Measurements from ENCODE around the gene GPBP1L1. TPM values are rescaled to one million over a fixed set of nuclear protein-coding genes. Genes with fewer than 3 reads are reported as not detected.

Gene GPBP1L1
- total and polyA plus RNA-seq, 10 donors: 36.3 to 174 (median 130) TPM

- intact Hi-C loops (cut with DNase I; ENCODE audit: low total_unique reads): no loop called here
- Histone ChIP-seq H3K27ac (peak overlapping the region in 6 of 8 donors; percentile 10 to 71 (median 36)), H3K36me3 (peaks cover 0 to 94% (median 42%) of the 10 kb centered on the region in 6 donors), H3K27me3 (replicated peaks in 1 of 7) (no peaks in the 10 kb centered on the region), H3K9me3 (no peaks in the 10 kb centered on the region), H3K4me3 (no peak overlapping the region), H3K4me1 (peaks cover 0 to 42% (median 24%) of the 10 kb centered on the region in 6 donors)
- TF ChIP-seq POLR2A (IDR thresholded peaks at IDR 0.05) (no peak), POLR2AphosphoS5 (IDR thresholded peaks at IDR 0.05) (peak in 1 of 3 donors; percentile 13)
- TF ChIP-seq, protein P1, sequence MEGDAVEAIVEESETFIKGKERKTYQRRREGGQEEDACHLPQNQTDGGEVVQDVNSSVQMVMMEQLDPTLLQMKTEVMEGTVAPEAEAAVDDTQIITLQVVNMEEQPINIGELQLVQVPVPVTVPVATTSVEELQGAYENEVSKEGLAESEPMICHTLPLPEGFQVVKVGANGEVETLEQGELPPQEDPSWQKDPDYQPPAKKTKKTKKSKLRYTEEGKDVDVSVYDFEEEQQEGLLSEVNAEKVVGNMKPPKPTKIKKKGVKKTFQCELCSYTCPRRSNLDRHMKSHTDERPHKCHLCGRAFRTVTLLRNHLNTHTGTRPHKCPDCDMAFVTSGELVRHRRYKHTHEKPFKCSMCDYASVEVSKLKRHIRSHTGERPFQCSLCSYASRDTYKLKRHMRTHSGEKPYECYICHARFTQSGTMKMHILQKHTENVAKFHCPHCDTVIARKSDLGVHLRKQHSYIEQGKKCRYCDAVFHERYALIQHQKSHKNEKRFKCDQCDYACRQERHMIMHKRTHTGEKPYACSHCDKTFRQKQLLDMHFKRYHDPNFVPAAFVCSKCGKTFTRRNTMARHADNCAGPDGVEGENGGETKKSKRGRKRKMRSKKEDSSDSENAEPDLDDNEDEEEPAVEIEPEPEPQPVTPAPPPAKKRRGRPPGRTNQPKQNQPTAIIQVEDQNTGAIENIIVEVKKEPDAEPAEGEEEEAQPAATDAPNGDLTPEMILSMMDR (IDR thresholded peaks at IDR 0.05 in 8 of 11, conservative IDR thresholded peaks at IDR 0.05 in 3 of 11): no peak
- DNase-seq: no peak
- WGBS, 5 donors: 81 to 89% (median 86%) methylated on average over 9 of the region's 9 CpGs
Observed at GRCh38 chr1:45647248-45648021, 38.9 kb downstream of the GPBP1L1 start.

GRCh38 chr1:45644661-45645060, 41.7 kb downstream of the GPBP1L1 start:
- no peak for TF ChIP-seq POLR2AphosphoS5 (IDR thresholded peaks at IDR 0.05)
- TF ChIP-seq, protein P1 (IDR thresholded peaks at IDR 0.05 in 8 of 11, conservative IDR thresholded peaks at IDR 0.05 in 3 of 11): no peak
- no peak for TF ChIP-seq POLR2A (IDR thresholded peaks at IDR 0.05)

DNA sequence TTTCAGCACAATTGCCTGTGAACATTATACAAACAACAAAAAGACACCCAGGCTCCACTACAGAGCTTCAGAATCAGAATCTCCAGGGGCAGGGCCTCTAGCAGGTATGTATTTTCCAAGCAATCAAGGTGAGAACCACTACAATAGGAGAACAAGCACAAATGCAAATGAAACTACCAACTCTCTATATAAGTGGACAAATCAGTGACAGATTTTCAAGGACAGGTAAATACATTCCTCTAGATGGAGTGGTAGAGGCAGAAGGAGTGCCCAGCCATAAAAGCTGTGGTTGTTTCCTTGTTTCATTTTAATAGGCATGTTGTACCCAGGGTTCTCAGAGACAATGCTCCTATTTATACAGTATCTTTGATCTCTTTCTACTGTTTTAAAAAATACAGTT, 42.4 kb downstream of the GPBP1L1 start:
- TF ChIP-seq POLR2A (IDR thresholded peaks at IDR 0.05) (no peak), POLR2AphosphoS5 (IDR thresholded peaks at IDR 0.05) (no peak)
- TF ChIP-seq, protein P1 (IDR thresholded peaks at IDR 0.05 in 8 of 11, conservative IDR thresholded peaks at IDR 0.05 in 3 of 11): no peak
- peaks cover 0 to 41% (median 24%) of the 10 kb centered on the region in 6 donors for H3K4me1 ChIP-seq
- intact Hi-C loops (cut with DNase I; ENCODE audit: low total_unique reads): no loop called here
- no peaks in the 10 kb centered on the region for H3K27me3 ChIP-seq (replicated peaks in 1 of 7)
- H3K36me3 ChIP-seq: peaks cover 0 to 94% (median 48%) of the 10 kb centered on the region in 6 donors
- H3K27ac ChIP-seq: peak overlapping the region in 2 of 8 donors; percentile 40 to 42
- H3K4me3 ChIP-seq: no peak overlapping the region
- no peaks in the 10 kb centered on the region for H3K9me3 ChIP-seq
- no peak for DNase-seq

More at GRCh38 chr1:45644661-45645060, 41.7 kb downstream of the GPBP1L1 start:
- H3K4me3 ChIP-seq: no peak overlapping the region
- peaks cover 0 to 42% (median 24%) of the 10 kb centered on the region in 6 donors for H3K4me1 ChIP-seq
- DNase-seq: no peak
- 88 to 97% (median 89%) methylated on average over 2 of the region's 2 CpGs for WGBS, 5 donors
- no peaks in the 10 kb centered on the region for H3K9me3 ChIP-seq
- intact Hi-C loops (cut with DNase I; ENCODE audit: low total_unique reads): no loop called here
- H3K36me3 ChIP-seq: peaks cover 0 to 94% (median 48%) of the 10 kb centered on the region in 6 donors
- no peak overlapping the region for H3K27ac ChIP-seq
- no peaks in the 10 kb centered on the region for H3K27me3 ChIP-seq (replicated peaks in 1 of 7)

GRCh38 chr1:45643321-45643720, 43.0 kb downstream of the GPBP1L1 start:
- TF ChIP-seq POLR2AphosphoS5 (IDR thresholded peaks at IDR 0.05): no peak
- no peak for TF ChIP-seq POLR2A (IDR thresholded peaks at IDR 0.05)
- TF ChIP-seq, protein P1 (IDR thresholded peaks at IDR 0.05 in 8 of 11, conservative IDR thresholded peaks at IDR 0.05 in 3 of 11): no peak
- no peak overlapping the region for H3K4me3 ChIP-seq
- H3K36me3 ChIP-seq: peaks cover 0 to 94% (median 48%) of the 10 kb centered on the region in 6 donors
- intact Hi-C loops (cut with DNase I; ENCODE audit: low total_unique reads): no loop called here
- peaks cover 0 to 35% (median 24%) of the 10 kb centered on the region in 6 donors for H3K4me1 ChIP-seq
- DNase-seq: no peak
- 72 to 94% (median 87%) methylated on average over 5 of the region's 5 CpGs for WGBS, 5 donors
- H3K9me3 ChIP-seq: no peaks in the 10 kb centered on the region
- H3K27me3 ChIP-seq (replicated peaks in 1 of 7): no peaks in the 10 kb centered on the region
- H3K27ac ChIP-seq: no peak overlapping the region

All from spleen (tissue), 11 donors.